Globus pallidus (tissue), 1 donor: ENCODE data around the gene SLC31A1.
A peak's percentile ranks its signal among the peaks of the same experiment; 100 is the strongest.

ENCODE experiments used
- DNase-seq: peaks from one replicate; pipeline ENCODE4 v3.0.0-alpha.2; 2015; ENCODE audit warnings: low spot score

SLC31A1 gene

GRCh38 chr9:113221003-113221799 is at the start of gene SLC31A1, which contains the start of gene FKBP15:
Gene SLC31A1, plus strand, starts transcription at chr9:113221544. Its CDS starts 34,605 bp downstream, at chr9:113256149.
Gene FKBP15, minus strand, starts transcription at chr9:113221277. Its CDS starts 34 bp downstream, at chr9:113221243.
- peak; percentile 98 for DNase-seq

GRCh38 chr9:113173341-113173740 is 48.0 kb upstream of the SLC31A1 start:
- no peak for DNase-seq

GRCh38 chr9:113176803-113177202 is 44.5 kb upstream of the SLC31A1 start:
- DNase-seq: no peak

GRCh38 chr9:113177251-113177650 is 44.1 kb upstream of the SLC31A1 start:
- DNase-seq: no peak

- DNase-seq: no peak
Observed at GRCh38 chr9:113178087-113178486, 43.3 kb upstream of the SLC31A1 start.

- no peak for DNase-seq
Observed at GRCh38 chr9:113179839-113180238, 41.5 kb upstream of the SLC31A1 start.

- DNase-seq: no peak
Observed at GRCh38 chr9:113181165-113181564, 40.2 kb upstream of the SLC31A1 start.

GRCh38 chr9:113183956-113184488 is 37.3 kb upstream of the SLC31A1 start:
- DNase-seq: no peak

- no peak for DNase-seq
Observed at GRCh38 chr9:113184539-113184938, 36.8 kb upstream of the SLC31A1 start.

GRCh38 chr9:113185271-113185670 is 36.1 kb upstream of the SLC31A1 start:
- DNase-seq: no peak

- DNase-seq: no peak
Observed at GRCh38 chr9:113186137-113186755, 35.1 kb upstream of the SLC31A1 start.

GRCh38 chr9:113187929-113188595 is 33.3 kb upstream of the SLC31A1 start:
- no peak for DNase-seq

- no peak for DNase-seq
Observed at GRCh38 chr9:113192455-113192854, 28.9 kb upstream of the SLC31A1 start.

- no peak for DNase-seq
Observed at GRCh38 chr9:113199683-113200329, 21.5 kb upstream of the SLC31A1 start.

GRCh38 chr9:113205432-113205831 is 15.9 kb upstream of the SLC31A1 start:
- no peak for DNase-seq

- no peak for DNase-seq
Observed at GRCh38 chr9:113205861-113206260, 15.5 kb upstream of the SLC31A1 start.

- peak; percentile 34 for DNase-seq
Observed at GRCh38 chr9:113210815-113211214, 10.5 kb upstream of the SLC31A1 start.

- DNase-seq: no peak
Observed at GRCh38 chr9:113215132-113215531, 6.2 kb upstream of the SLC31A1 start.

- no peak for DNase-seq
Observed at GRCh38 chr9:113216406-113216805, 4.9 kb upstream of the SLC31A1 start.

GRCh38 chr9:113219186-113219936 is 2.0 kb upstream of the SLC31A1 start:
- DNase-seq: peak; percentile 33

GRCh38 chr9:113219969-113220368 is 1.4 kb upstream of the SLC31A1 start:
- no peak for DNase-seq
